Activated T-cell treated with anti-CD3 and anti-CD28 coated beads for 24 hours (primary cell): ENCODE results near the gene ZFX.

Experiments used
- DNase-seq: peaks from one replicate; pipeline ENCODE4 v3.0.0-alpha.2; 2020; ENCODE audit warnings: low read depth

ZFX gene

DNA sequence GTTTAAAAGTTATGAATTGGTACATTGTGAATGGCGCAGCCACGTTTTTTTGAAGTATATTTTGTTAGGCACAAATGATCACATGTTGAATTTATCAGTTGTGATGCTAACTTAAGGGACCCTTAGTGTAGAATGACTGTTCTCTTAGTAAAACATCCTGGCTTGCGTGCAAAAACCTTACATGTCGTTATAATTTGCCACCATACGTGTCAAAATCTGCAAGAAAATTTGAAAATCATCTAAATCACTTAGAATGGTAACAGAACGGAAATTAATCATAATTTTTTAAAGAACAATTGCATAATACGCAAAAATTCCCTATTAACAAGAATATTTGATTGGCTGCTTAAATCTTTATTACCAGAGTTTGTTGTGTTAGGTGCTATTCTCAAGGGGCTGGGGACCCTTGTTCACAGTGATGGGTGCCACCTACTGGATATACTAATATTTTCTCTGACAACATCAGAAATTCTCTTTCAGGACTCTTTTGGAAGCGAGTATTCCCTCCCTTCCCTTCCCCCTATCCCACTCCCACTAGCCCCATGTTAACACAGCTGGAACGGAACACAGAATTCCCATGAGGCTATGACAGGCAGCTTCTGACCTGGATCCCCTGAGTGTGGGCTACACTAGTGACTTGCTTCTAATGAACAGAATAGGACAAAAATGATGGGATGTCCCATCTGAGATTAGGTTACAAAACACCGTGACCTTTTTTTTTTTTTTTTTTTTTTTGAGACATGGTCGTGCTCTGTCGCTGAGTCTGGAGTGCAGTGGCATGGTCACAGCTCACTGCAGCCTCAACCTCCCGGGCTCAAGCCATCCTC is 92.5 kb downstream of the ZFX start:
- no peak for DNase-seq

DNA sequence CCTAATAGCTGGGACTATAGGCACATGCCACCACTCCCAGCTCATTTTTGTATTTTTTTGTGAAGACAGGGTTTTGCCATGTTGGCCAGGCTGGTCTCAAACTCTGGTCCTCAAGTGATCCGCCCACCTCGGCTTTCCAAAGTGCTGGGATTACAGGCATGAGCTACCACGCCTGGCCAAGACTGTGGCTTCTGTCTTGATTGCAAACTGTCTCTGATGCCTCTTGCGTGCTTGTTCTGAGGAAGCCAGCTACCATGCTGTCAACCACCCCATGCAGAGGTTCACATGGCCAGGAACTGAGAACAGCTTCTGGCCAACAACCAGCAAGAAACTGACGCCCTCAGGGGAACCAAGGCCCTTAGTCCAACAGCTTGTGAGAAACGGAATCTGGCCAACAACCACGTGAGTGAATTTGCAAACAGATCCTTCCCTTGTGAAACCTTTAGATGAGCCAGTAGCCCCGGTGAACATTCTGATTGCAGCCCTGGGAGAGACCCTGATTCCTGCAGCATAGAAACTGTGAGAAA is 93.2 kb downstream of the ZFX start:
- DNase-seq, result no peak

DNA sequence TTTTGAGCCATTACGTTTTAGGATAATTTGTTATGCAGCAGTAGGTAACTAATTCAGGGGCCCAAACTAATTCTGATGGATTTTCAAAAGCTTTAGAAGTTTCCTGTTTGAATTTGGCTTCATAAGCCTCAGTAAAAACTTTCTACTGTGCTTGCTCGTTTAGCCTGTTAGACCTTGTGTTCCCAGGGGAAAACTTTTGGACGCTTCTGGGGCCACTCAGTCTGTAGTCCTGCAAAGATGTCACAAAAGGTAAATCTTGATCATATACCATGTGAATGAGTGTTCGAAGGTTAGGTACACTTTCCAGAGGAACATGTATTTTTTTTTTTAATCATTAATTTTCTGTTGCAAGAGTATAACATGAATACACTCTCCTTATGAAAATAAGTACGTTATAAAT is 93.7 kb downstream of the ZFX start:
- no peak for DNase-seq

DNA sequence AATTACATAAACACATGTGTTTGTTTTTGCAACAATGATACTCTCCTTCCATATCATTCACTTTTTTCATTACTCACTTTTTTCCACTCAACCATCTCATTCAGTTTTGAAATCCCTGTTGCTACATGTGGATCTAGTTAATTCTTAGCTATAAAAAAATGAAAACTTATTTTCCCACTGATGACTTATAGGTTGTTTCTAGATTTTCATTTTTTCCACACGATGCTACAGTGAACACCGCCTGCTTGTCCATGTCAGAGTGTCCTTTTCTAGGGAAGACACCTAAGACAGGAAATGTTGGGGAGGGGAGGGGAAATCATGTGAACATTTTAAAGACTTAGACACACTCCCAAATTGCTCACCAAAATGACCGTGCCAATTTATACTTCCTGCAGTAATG is 94.2 kb downstream of the ZFX start:
- DNase-seq, result no peak

DNA sequence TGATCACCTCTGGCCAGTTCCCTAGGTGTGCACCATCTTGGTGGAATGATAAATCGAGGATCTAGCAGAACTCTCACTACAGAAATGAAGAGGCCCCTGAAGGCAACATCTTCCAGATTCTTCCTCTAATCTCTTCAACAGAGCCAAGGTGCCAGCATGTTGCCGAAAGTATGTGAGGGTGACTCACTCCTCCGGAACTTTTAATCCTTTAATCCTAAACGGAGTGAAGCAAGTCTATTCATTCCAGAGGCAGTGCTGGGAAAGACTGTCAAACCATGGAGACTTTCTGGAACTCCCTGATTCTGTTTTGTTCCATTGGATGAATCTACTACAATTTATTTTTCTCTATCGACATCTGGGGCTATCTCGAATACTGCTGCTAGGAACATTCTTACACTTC is 95.7 kb downstream of the ZFX start:
- no peak for DNase-seq

DNA sequence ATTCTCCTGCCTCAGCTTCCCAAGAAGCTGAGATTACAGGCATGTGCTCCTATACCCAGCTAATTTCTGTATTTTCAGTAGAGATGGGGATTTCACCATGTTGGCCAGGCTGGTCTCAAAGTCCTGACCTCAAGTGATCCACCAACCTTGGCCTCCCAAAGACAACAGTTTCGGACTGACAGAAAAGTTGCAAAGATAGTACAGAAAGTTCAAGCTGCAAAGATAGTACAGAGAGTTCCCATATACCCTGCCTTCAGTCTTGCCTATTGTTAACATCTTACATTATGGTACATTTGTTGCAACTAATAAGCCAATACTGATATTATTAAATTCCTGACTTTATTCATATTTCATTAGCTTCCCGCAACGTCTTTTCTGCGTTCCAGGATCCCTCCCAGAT is 98.5 kb downstream of the ZFX start:
- no peak for DNase-seq

DNA sequence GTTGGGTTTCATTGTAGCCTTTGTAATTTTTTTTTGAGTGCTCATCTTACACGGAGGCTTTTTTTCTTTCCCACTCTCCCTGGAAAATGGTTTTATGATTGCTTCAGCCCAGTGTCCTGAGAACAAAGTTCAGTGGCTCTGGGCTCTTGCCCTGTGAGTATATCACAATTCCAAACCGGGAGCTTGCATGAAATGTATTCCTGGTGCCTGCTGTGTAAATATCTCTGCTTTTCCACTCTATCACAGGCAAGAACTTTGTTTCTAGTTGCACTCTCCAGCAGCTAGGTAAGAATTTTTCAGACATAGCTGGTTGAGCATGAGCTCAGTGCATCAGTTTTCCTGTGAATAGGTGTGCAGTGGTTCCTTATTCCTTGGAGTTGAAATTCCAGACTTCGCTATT is 103.5 kb downstream of the ZFX start:
- no peak for DNase-seq

DNA sequence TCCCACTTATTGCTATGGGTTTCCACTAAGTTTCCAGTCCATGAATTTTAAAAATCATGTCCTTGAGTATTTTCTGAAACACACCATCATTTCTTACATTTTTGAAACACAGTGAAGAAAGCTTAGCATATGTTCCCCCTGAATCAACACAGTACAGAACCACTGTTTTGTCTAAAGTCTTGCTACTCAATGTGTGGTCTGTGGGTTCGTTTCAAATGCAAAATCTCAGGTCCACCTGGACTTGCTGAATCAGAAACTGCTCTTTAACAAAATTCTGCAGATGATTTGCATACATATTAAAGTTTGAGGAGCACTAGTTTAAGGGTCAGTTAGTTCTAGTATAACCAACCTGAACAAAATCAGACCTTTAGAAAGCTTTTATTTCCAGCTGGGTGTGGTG is 103.9 kb downstream of the ZFX start:
- no peak for DNase-seq

DNA sequence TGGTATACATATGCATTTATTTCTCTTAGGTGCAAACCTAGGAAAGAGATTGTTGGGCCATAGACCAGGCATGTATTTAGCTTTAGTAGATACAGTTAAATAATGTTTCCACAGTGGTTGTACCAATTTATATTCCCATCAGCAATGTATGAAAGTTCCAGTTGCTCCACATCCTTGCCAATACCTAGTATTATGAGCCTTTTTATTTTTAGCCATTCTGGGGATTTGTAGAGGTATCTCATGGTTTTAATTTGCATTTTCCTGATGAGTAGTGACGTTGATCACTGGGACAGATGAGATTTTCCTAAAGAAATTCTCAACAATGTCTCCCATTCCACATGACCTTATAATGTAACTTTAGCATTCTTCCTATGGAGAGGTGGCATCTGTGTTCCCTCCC is 107.5 kb downstream of the ZFX start:
- DNase-seq, result no peak

DNA sequence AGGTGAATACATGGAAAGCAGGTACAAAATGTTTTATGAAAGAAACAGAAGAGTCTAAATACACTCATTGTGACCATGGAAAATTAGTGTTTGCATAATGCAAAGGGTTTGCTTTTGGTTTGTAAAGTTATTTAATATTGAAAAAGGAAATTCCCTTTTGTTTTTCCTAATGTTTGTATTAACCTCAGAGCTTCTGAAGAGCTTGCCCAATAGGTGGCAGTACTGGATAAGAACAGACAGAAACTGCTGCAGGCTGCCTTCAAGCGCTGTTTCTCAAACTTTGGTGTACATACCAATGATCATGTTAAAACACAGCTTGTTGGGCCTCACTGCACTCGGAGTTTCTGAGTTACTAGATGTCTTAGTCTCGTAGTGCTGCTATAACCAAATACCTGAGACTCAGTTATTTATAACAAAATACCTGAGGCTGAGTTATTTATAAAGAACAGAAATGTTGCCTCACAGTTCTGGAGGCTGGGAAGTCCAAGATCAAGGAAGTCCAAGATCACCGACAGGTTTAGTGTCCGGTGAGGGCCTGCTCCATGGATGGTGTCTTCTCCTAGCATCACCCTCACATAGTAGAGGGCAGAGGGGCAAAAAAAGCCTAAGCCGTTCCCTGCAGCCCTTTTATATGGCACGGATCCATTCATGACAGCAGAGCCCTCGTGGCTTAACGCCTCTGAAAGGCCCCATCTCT is 110.2 kb downstream of the ZFX start:
- no peak for DNase-seq

DNA sequence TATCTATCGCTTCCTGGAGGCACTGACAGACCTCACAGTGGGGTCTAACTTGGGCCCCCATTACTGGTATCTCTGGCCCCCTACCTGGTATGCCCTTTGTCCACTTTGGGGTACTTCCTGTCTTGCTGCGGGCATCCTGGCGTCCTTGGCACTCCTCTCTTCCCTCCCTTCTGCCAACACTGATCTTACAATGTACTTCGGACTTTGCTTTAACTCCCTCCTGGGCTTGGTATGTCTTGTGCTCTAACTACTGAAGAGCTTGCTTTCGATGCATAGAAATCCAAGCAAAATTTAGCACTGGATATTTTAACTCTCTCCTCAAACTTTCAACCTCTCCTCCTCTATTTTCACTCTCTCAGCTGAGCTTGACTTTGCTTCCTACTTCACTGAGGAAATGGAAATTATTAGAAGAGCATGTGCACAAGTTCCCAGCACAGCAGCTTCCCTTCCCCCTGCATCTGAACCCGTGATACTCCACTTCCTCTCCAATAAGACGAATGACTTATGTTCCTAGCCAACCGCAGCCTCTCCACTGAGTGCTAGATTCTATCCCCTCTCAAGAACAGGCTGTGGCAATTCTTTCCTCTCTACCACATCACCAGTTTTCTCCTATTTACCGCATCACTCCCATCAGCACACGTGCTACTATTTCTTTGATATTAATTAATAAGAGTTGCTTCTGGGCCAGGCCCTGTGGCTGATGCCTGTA is 111.5 kb downstream of the ZFX start:
- no peak for DNase-seq

DNA sequence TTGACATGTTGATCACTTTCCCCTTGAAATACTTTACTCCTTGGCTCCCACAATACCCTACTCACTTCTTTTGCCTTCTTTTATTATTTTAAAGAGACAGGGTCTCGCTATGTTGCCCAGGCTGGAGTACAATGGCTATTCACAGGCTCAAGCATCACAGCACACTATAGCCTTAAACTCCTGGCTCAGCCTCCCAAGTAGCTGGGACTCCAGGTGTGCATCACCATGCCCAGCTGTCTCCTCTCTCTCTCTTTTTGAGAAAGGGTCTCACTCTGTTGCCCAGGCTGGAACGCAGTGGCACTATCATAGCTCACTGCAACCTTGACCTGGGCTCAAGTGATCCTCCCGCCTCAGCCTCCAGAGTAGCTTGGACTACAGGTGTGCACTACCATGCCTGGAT is 112.8 kb downstream of the ZFX start:
- DNase-seq, result no peak

DNA sequence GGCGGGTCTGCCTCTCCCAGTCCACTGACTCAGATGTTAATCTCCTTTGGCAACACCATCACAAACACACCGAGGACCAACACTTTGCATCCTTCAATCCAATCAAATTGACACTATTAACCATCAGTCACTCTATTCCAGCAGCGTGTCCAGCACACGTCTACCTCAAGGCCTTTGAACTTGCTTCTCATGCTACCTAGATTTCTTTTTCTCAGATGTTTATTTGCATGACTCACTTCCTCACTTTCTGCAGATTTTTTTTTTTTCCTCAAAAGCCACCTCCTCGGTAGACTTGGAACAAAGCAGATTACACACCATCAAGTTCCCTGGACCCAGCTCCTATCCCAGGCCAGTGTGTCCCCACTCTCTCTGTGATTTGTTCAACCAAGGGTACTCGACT is 114.9 kb downstream of the ZFX start:
- DNase-seq, result no peak
